Effector memory CD8-positive, alpha-beta T cell (primary cell): Measurements from ENCODE around the gene SUMO2.
A peak's percentile ranks its signal among the peaks of the same experiment; 100 is the strongest.

Experiments used
- ATAC-seq: fragments of 150-1000 bp; cut with Tn5 transposase; replicated peaks from 2 replicates; pipeline ENCODE4 v1.10.0; 2021; ENCODE audit warnings: mild to moderate bottlenecking, moderate library complexity
- DNase-seq, 3 experiments: peaks; one replicate each; pipeline ENCODE4 v3.0.0; 2021
- H3K27ac Mint-ChIP-seq, 2 donors: one replicate each; pipeline ENCODE4 v1.8.0; 2022; ENCODE audit warnings: mild to moderate bottlenecking in 2 of 2, mixed read lengths in 2 of 2, moderate library complexity in 2 of 2
- H3K27me3 Mint-ChIP-seq, 2 donors: one replicate each; pipeline ENCODE4 v1.8.0; 2022; ENCODE audit warnings: mixed read lengths in 2 of 2
- H3K36me3 Mint-ChIP-seq: one replicate; pipeline ENCODE4 v1.8.0; 2022; ENCODE audit warnings: mild to moderate bottlenecking, moderate library complexity, mixed read lengths; ENCODE audit not compliant: insufficient read depth
- H3K4me1 Mint-ChIP-seq, 2 donors: one replicate each; pipeline ENCODE4 v1.8.0; 2022; ENCODE audit warnings: low read depth in 2 of 2, mixed read lengths in 2 of 2
- H3K4me3 Mint-ChIP-seq, 2 donors: one replicate each; pipeline ENCODE4 v1.8.0; 2022; ENCODE audit warnings: mild to moderate bottlenecking in 2 of 2, mixed read lengths in 2 of 2, moderate library complexity in 2 of 2
- H3K9me3 Mint-ChIP-seq, 2 donors: one replicate each; pipeline ENCODE4 v1.8.0; 2022; ENCODE audit warnings: mixed read lengths in 2 of 2

Gene SUMO2

DNA sequence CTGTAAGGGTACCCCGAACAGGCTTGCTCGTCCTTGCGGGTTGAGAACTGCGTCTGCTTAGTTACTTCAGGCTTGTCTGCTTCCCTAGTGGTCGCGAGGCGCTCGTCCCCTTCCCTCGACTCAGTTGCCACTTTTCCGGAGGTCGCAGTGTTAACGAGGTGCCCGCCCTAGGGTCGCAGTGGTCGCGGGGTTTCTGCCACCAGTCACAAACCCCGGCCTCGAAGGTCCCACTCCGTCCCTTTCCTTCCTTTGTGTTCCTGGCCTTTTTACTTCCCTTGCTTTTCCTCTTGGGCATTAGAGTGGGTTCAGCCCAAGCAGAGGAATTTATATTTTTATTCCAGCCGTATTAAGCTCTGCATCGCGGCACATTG, 23.0 kb upstream of the SUMO2 start:
- no peaks in the 10 kb centered on the region for H3K27me3 Mint-ChIP-seq
- DNase-seq (no peak), ATAC-seq (no peak)
- peak overlapping the region; percentile 96 to 99 for H3K27ac Mint-ChIP-seq
- peak overlapping the region; percentile 94 to 95 for H3K4me3 Mint-ChIP-seq
- H3K4me1 Mint-ChIP-seq, result peaks cover 12 to 23% of the 10 kb centered on the region in 2 donors
- H3K9me3 Mint-ChIP-seq, result no peaks in the 10 kb centered on the region
- peaks cover 48% of the 10 kb centered on the region for H3K36me3 Mint-ChIP-seq

DNA sequence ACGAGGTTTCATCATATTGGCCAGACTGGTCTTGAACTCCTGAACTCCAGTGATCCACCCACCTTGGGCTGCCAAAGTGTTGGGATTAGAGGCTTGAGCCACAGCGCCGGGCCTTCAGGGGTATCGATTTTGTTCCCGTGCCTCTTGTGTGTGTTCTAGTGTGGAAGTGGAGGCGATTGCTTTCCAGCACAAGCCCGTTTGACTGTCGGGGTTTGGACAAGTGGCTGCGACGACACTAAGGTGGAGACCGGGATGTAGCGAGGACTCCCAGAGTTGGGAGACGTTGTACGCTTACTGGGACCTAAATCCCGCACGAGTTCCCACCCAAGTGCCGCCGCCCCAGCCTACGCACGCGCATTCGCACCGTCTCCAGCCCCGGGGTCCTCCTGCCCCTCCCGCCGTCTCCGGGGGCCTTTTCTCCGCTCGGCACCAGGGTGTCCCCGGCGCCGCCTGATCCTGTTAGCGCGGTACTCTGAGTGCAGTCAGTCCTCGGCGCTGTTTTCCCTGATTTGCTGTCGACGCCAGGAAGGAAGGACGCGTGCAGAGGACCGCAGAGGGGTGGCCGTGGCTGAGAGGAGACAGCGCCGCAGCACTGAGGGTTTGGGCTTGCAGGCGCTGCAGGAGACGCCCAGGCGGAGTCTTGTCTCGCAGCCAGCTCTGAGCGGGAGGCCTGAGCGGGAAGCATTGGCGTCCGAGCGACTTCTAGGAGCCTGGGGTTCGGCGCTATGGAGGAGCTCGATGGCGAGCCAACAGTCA, 22.5 kb upstream of the SUMO2 start, which contains the start of gene NUP85:
Gene NUP85, plus strand, starts transcription at position 643 of the 756 bp plus-strand sequence. Its CDS starts 83 bp downstream, at position 726.
- Mint-ChIP-seq H3K27ac (peak within 1 kb of the TSS; percentile 96 to 99), H3K4me1 (peaks cover 12 to 23% of the 10 kb centered on the region in 2 donors), H3K4me3 (peak within 1 kb of the TSS; percentile 94 to 95), H3K27me3 (no peaks in the 10 kb centered on the region), H3K9me3 (no peaks in the 10 kb centered on the region), H3K36me3 (peaks cover 44% of the 10 kb centered on the region)
- ATAC-seq (peak; percentile 85), DNase-seq (peak; percentile 90 to 91 (median 90))

DNA sequence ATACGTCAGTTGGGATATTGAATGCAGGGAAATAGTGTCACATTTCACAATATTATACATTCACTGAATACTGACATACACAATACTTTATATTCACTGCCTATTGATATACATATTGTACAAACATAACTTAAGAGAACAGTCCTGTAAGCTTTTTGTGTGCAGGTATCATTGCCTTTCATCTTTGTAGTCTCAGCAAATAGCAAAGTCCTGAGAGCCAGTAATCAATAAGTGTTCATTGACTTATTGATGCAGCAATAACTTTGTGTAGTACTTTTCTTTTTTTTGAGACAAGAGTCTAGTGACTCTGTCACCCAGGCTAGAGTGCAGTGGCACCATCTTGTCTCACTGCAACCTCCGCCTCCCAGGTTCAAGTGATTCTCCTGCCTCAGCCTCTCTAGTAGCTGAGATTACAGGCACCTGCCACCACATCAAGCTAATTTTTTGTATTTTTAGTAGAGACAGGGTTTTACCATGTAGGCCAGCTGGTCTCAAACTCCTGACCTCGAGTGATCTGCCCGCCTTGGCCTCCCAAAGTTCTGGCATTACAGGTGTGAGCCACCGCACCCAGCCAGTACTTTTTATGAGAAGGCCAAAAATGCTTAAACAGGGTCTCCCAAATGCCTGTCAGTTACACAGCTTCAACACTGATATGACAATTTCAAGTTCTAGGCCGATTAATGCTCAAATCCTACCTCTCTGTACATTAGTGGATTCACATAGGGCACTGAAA, 17.3 kb upstream of the SUMO2 start:
- Mint-ChIP-seq H3K9me3 (no peaks in the 10 kb centered on the region), H3K27ac (no peak overlapping the region), H3K4me1 (peaks cover 0 to 5% of the 10 kb centered on the region in 2 donors), H3K4me3 (no peak overlapping the region), H3K36me3 (peaks cover 5% of the 10 kb centered on the region), H3K27me3 (no peaks in the 10 kb centered on the region)
- no peak for DNase-seq
- ATAC-seq, result no peak

- H3K4me3 Mint-ChIP-seq, result no peak overlapping the region
- H3K36me3 Mint-ChIP-seq, result no peaks in the 10 kb centered on the region
- no peaks in the 10 kb centered on the region for H3K27me3 Mint-ChIP-seq
- ATAC-seq (no peak), DNase-seq (no peak)
- no peaks in the 10 kb centered on the region for H3K4me1 Mint-ChIP-seq
- H3K9me3 Mint-ChIP-seq, result no peaks in the 10 kb centered on the region
- no peak overlapping the region for H3K27ac Mint-ChIP-seq
These were observed 12.1 kb upstream of the SUMO2 start for GRCh38 chr17:75194879-75195278.

DNA sequence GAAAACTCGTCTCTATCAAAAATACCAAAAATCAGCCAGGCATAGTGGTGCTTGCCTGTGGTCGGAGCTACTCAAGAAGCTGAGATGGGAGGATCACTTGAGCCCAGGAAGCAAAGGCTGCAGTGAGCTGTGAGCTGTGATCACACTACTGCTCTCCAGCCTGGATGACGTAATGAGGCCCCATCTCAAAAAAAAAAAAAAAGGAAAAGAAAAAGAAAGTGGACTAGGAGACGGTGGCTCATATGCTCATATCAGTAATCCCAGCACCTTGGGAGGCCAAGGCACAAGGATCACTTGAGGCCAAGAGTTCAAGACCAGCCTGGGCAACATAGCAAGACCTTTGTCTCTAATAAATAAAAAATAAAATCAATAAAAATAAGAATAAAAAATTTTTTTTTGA, 8.8 kb upstream of the SUMO2 start:
- Mint-ChIP-seq H3K27me3 (no peaks in the 10 kb centered on the region), H3K4me3 (no peak overlapping the region), H3K36me3 (no peaks in the 10 kb centered on the region), H3K4me1 (peaks cover 0 to 5% of the 10 kb centered on the region in 2 donors), H3K27ac (no peak overlapping the region), H3K9me3 (no peaks in the 10 kb centered on the region)
- DNase-seq (no peak), ATAC-seq (no peak)

DNA sequence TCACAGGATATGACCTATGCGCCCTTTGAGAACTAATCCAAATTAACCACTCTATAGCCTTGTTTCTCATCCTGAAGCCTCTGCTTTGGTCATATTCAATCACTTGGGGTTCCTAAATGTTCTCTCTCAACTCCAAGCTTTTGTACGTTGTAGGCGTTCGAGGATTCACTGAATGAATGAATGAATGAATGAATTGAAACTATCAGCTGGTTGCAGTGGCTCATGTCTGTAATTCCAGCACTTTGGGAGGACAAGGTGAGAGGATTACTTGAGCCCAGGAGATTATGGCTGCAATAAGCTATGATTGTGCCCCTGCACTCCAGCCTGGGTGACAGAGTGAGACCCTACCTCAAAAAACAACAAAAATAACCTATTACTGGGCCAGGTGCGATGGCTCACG, 5.9 kb upstream of the SUMO2 start:
- DNase-seq, result no peak
- Mint-ChIP-seq H3K4me1 (peaks cover 11 to 15% of the 10 kb centered on the region in 2 donors), H3K36me3 (peaks cover 6% of the 10 kb centered on the region), H3K27ac (peak overlapping the region; percentile 49 to 64), H3K4me3 (no peak overlapping the region), H3K9me3 (peaks cover 0 to 7% of the 10 kb centered on the region in 2 donors), H3K27me3 (no peaks in the 10 kb centered on the region)
- no peak for ATAC-seq

DNA sequence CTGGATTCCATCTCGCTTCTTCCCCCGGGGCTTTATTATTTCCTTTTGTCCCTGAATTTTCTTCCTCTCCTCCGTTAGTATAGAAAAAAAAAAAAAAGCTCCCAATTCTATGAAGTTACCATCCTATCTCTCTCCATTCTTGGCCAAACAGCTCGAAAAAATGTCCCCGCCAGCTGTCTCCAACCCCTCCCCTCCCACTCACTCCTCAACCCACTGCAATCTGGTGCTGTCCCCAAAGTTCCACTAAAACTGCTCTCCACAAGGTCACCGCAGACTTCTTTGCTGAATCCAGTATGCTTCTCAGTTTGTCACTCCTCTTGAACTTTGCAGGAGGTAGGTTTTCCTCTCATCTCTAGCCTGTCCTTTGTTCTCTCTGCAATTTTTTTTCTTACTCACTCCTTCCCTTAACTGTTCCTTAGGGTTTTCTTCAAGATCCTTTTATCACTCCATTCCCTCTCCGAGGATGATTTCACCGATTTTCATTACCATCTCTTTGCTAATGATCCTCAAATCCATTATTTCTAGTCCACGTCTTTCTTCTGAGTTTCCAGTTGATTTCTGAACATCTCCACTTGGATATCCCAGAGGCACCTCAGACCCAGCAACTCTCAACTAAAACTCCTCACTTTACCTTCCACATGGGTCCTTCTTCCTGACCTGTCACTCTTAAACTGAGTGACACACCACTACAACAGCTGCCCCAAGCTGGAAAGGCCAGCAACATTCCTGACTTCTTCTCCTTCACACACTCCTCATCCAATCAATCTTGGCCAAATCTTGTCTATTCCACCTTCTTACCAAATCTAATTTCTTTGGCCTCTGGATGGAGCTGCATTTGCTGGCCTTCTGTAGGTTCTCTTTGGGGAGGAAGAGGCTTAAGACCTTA, 1.5 kb upstream of the SUMO2 start:
- Mint-ChIP-seq H3K27ac (peak overlapping the region; percentile 93 to 94), H3K4me3 (peak overlapping the region; percentile 85 to 89), H3K36me3 (peaks cover 44% of the 10 kb centered on the region), H3K27me3 (no peaks in the 10 kb centered on the region), H3K9me3 (peaks cover 0 to 7% of the 10 kb centered on the region in 2 donors), H3K4me1 (peaks cover 25 to 29% of the 10 kb centered on the region in 2 donors)
- DNase-seq, result no peak
- no peak for ATAC-seq

DNA sequence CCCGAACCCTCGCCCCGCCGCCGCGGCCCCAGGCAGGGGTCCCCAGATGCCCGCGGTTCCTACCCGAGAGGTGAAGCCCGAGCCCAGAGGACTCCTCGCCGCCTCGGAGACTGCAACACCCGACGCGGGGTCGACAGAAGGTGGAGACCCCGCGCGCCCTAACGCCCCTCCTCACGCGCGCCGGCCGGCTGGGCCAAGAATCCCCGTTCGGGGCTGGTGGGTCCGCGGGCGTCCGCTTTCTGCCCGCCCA, 515 bp downstream of the SUMO2 start:
- Mint-ChIP-seq H3K36me3 (peaks cover 64% of the 10 kb centered on the region), H3K9me3 (peaks cover 0 to 7% of the 10 kb centered on the region in 2 donors), H3K27ac (peak overlapping the region; percentile 93 to 94), H3K4me3 (peak overlapping the region; percentile 85 to 89), H3K4me1 (peaks cover 22 to 33% of the 10 kb centered on the region in 2 donors), H3K27me3 (no peaks in the 10 kb centered on the region)
- DNase-seq (no peak), ATAC-seq (no peak)

GRCh38 chr17:75181608-75182318, 996 bp downstream of the SUMO2 start:
- H3K4me3 Mint-ChIP-seq, result peak overlapping the region; percentile 85 to 89
- peaks cover 0 to 7% of the 10 kb centered on the region in 2 donors for H3K9me3 Mint-ChIP-seq
- peak; percentile 6 for ATAC-seq
- DNase-seq, result peak; percentile 27 to 29 (median 29)
- peaks cover 24 to 33% of the 10 kb centered on the region in 2 donors for H3K4me1 Mint-ChIP-seq
- no peaks in the 10 kb centered on the region for H3K27me3 Mint-ChIP-seq
- H3K36me3 Mint-ChIP-seq, result peaks cover 68% of the 10 kb centered on the region
- peak overlapping the region; percentile 93 to 94 for H3K27ac Mint-ChIP-seq

DNA sequence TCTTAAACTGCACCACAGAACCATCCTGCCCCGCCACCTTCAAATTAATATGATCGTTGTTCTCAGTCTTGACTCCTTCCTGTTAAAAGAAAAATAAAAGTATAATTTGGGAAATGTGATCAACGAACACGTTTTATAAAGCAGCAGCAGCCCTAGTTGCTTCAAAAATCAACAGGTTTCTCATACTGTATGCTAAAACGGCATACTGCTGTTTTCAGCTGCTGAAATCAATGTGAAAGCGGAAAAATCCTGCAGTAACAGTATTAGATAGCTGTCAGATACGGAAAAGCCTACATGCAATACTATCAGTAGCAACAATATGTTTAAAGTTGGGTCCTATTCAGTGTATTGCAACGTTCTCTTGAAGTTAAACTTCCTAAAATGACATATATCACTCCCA, 1.6 kb downstream of the SUMO2 start:
- DNase-seq (no peak), ATAC-seq (no peak)
- Mint-ChIP-seq H3K9me3 (peaks cover 0 to 7% of the 10 kb centered on the region in 2 donors), H3K4me3 (peak overlapping the region; percentile 85 to 89), H3K27me3 (no peaks in the 10 kb centered on the region), H3K4me1 (peaks cover 26 to 33% of the 10 kb centered on the region in 2 donors), H3K36me3 (peaks cover 75% of the 10 kb centered on the region), H3K27ac (peak overlapping the region; percentile 59 to 93)

GRCh38 chr17:75178453-75178852, 4.3 kb downstream of the SUMO2 start:
- Mint-ChIP-seq H3K36me3 (peaks cover 92% of the 10 kb centered on the region), H3K9me3 (no peaks in the 10 kb centered on the region), H3K4me3 (no peak overlapping the region), H3K27me3 (no peaks in the 10 kb centered on the region), H3K27ac (peak overlapping the region; percentile 19 to 49), H3K4me1 (peaks cover 14 to 20% of the 10 kb centered on the region in 2 donors)
- DNase-seq (no peak), ATAC-seq (no peak)

- H3K4me3 Mint-ChIP-seq, result peak overlapping the region in 1 of 2 donors; percentile 29
These were observed 6.1 kb downstream of the SUMO2 start for GRCh38 chr17:75176625-75177024.

GRCh38 chr17:75174996-75175395, 7.8 kb downstream of the SUMO2 start:
- peaks cover 10 to 13% of the 10 kb centered on the region in 2 donors for H3K4me1 Mint-ChIP-seq
- ATAC-seq (no peak), DNase-seq (no peak)
- peaks cover 92% of the 10 kb centered on the region for H3K36me3 Mint-ChIP-seq
- peak overlapping the region in 1 of 2 donors; percentile 69 for H3K27ac Mint-ChIP-seq
- H3K9me3 Mint-ChIP-seq, result no peaks in the 10 kb centered on the region
- no peak overlapping the region for H3K4me3 Mint-ChIP-seq
- H3K27me3 Mint-ChIP-seq, result no peaks in the 10 kb centered on the region

More at GRCh38 chr17:75176625-75177024, 6.1 kb downstream of the SUMO2 start:
- Mint-ChIP-seq H3K27ac (no peak overlapping the region), H3K9me3 (no peaks in the 10 kb centered on the region), H3K4me1 (peaks cover 13 to 22% of the 10 kb centered on the region in 2 donors), H3K36me3 (peaks cover 93% of the 10 kb centered on the region), H3K27me3 (no peaks in the 10 kb centered on the region)
- ATAC-seq (no peak), DNase-seq (no peak)
